Activated CD4-positive, alpha-beta memory T cell treated with anti-CD3 and anti-CD28 coated beads for 36 hours (primary cell): Measurements from ENCODE around the gene DNAH6. TPM values are rescaled to one million over a fixed set of nuclear protein-coding genes. Genes with fewer than 3 reads are reported as not detected.
A peak's percentile ranks its signal among the peaks of the same experiment; 100 is the strongest.

Experiments used
- CTCF ChIA-PET: fragments of 350-600 bp; sonication (Branson Sonifier 250); formaldehyde crosslinking; loops from one replicate; lab custom pipeline; 2021; ENCODE audit warnings: antibody characterized with exemption, inconsistent platforms; lab: Charles Lee
- POLR2A ChIA-PET: fragments of 350-600 bp; sonication (Branson Sonifier 250); formaldehyde crosslinking; loops from one replicate; lab custom pipeline; 2021; ENCODE audit warnings: antibody characterized with exemption; lab: Charles Lee
- DNase-seq: peaks from one replicate; pipeline ENCODE4 v3.0.0-alpha.2; 2020
- H3K27ac Mint-ChIP-seq: one replicate; pipeline ENCODE4 v1.8.0; 2021; ENCODE audit warnings: mixed read lengths
- H3K27me3 Mint-ChIP-seq: one replicate; pipeline ENCODE4 v1.8.0; 2021; ENCODE audit warnings: mixed read lengths
- H3K36me3 Mint-ChIP-seq: one replicate; pipeline ENCODE4 v1.8.0; 2021; ENCODE audit warnings: mixed read lengths
- H3K4me1 Mint-ChIP-seq: one replicate; pipeline ENCODE4 v1.8.0; 2021; ENCODE audit warnings: low read depth, mixed read lengths
- H3K4me3 Mint-ChIP-seq: one replicate; pipeline ENCODE4 v1.8.0; 2021; ENCODE audit warnings: mild to moderate bottlenecking, mixed read lengths
- H3K9me3 Mint-ChIP-seq: one replicate; pipeline ENCODE4 v1.8.0; 2021; ENCODE audit warnings: mixed read lengths
- intact Hi-C: fragments of 100-400 bp; cut with micrococcal nuclease; formaldehyde crosslinking; loops from one replicate; pipeline ENCODE4 v1.15.1; 2023
- total RNA-seq, 2 experiments: library from RNA; stranded (reverse); gene quantifications; one replicate each; pipeline ENCODE4 v1.2.3, GENCODE V29; 2021

Gene DNAH6
- total RNA-seq, 2 experiments from 2014 or later: 0.33 to 0.85 TPM

DNA sequence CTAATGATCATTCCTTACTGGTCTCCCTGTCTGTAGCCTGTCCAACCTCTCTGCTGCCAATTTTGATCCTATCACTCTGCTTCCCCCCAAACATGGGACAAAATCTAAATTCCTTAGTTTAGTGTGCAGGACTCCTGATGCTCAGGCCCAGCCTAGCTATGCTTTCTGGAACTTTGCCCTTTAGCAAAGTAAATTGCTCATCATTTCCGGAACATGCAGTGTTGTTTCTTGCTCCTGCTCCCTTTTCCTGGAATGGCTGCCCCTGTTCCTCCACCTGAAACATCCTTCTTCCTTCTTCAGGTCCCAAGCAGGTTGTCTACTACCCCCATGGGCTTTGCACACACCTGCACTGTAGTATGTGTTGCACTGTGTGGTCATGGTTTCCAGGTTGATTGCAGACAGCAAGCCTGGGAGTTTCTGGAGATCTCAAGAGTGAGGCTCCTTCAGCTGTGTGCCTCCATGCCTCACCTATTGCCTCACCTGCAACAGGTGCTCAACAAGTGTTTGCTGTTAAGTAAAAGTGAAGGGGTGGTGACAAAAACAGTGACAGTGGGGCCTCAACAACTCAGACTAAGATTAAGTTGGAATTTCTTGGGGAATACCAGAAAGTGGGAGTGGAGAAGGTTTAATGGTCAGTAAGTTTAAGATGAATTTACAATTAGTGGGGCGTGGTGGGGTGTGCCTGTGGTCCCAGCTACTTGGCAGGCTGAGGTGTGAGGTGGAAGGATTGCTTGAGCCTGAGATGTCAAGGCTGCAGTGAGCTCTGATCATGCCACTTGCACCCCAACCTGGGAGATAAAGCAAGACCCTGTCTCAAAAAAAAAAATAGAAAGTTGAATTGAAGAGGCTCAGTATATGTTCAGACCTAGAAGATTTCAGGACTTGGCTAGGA lies 120.0 kb downstream of the DNAH6 start:
- intact Hi-C loops: no loop called here
- peaks cover 11% of the 10 kb centered on the region for H3K4me1 Mint-ChIP-seq
- ChIA-PET CTCF (no interaction called here), POLR2A (no interaction called here)
- H3K9me3 Mint-ChIP-seq: no peaks in the 10 kb centered on the region
- H3K27ac Mint-ChIP-seq: no peak overlapping the region
- no peak for DNase-seq
- no peaks in the 10 kb centered on the region for H3K36me3 Mint-ChIP-seq
- no peak overlapping the region for H3K4me3 Mint-ChIP-seq
- H3K27me3 Mint-ChIP-seq: no peaks in the 10 kb centered on the region

DNA sequence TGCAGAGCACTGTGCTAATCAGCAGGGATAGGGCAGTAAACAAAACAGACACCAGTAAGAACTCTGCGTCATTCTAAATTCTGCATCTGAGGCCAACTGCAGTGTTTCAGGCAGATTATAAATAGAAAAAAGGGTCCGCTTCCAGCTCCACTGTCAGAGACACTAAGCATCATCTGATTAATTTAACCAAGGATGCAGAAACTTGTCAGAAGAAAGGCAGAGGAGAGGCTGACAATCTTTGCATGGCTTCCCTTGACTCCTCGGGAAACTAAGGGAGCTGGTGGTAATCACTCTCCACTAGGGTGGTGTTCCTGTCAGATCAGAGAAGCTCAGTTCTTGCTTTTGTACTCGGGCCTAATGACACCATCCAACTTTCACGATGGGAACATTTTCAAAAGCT lies 123.5 kb downstream of the DNAH6 start:
- CTCF ChIA-PET: no interaction called here
- Mint-ChIP-seq H3K36me3 (no peaks in the 10 kb centered on the region), H3K4me3 (no peak overlapping the region), H3K4me1 (peaks cover 2% of the 10 kb centered on the region), H3K27me3 (no peaks in the 10 kb centered on the region), H3K27ac (no peak overlapping the region), H3K9me3 (peaks cover 15% of the 10 kb centered on the region)
- intact Hi-C loops: loop anchor here (2.0 kb wide), 1 partner anchor 243 kb away; no protein-coding TSS in a partner anchor
- DNase-seq: no peak
- POLR2A ChIA-PET: no interaction called here

DNA sequence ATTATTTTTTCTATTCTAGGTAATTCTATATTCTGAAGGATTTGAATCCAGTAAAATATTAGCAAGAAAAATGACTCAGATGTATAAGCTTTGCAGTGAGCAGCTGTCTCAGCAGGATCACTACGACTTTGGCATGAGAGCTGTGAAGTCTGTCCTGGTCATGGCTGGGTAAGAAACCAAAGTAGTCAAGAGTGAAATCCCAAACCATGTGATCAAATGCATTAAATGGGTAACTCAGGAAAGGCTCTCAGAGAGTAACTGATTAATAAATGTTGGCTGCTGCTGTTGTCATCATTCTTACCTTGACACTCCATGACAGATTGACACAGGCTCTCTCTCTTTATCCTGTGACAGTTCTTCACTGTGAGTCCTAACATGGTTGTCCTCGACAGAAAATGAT lies 124.1 kb downstream of the DNAH6 start:
- DNase-seq: no peak
- CTCF ChIA-PET: no interaction called here
- POLR2A ChIA-PET: no interaction called here
- intact Hi-C loops: no loop called here
- Mint-ChIP-seq H3K27me3 (no peaks in the 10 kb centered on the region), H3K4me1 (peaks cover 2% of the 10 kb centered on the region), H3K9me3 (peaks cover 15% of the 10 kb centered on the region), H3K36me3 (no peaks in the 10 kb centered on the region), H3K27ac (no peak overlapping the region), H3K4me3 (no peak overlapping the region)

DNA sequence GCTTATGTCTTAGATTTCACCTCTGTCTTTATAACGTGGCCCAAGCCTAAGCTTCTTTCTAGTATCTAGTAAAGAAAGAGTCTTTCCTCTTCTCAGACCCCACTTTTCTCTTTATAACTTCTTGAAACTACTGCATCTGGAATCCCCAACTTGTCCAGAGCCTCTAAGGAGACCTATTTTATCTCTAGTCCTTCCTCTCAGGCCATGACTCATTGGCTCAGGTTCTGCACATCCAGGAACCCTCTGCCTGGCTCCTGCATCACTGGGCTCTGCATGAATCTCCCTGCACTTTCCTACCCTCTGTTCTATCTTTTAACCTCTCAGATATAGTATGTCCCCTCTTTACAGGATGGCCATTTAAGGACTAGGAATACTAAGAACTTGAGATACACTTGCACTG lies 124.7 kb downstream of the DNAH6 start:
- peaks cover 19% of the 10 kb centered on the region for H3K9me3 Mint-ChIP-seq
- ChIA-PET POLR2A (no interaction called here), CTCF (no interaction called here)
- no peak for DNase-seq
- H3K4me1 Mint-ChIP-seq: peaks cover 4% of the 10 kb centered on the region
- H3K27me3 Mint-ChIP-seq: no peaks in the 10 kb centered on the region
- intact Hi-C loops: no loop called here
- H3K4me3 Mint-ChIP-seq: no peak overlapping the region
- no peaks in the 10 kb centered on the region for H3K36me3 Mint-ChIP-seq
- H3K27ac Mint-ChIP-seq: no peak overlapping the region

DNA sequence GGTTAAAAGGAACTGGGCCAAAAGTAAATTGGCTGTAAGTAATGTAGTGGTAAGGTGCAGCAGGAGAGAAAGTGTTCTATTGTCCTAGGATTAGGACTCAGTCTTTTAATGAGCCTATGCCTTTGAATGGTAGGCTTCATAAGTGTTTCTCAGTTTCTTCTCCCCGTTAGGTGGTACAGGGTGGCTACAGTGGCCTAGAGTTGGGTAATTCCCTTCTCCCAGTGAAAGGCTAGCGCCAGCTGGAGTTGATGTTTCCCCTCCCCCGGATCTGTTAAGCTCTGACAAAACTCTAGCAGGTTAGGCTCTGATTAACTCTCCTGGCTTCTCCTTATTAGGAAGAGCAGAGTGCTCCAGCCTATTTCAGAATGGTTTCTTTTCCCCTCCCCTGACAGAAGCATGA lies 127.7 kb downstream of the DNAH6 start:
- intact Hi-C loops: no loop called here
- H3K36me3 Mint-ChIP-seq: no peaks in the 10 kb centered on the region
- peaks cover 19% of the 10 kb centered on the region for H3K9me3 Mint-ChIP-seq
- H3K4me3 Mint-ChIP-seq: no peak overlapping the region
- no peak overlapping the region for H3K27ac Mint-ChIP-seq
- H3K4me1 Mint-ChIP-seq: peaks cover 15% of the 10 kb centered on the region
- no peaks in the 10 kb centered on the region for H3K27me3 Mint-ChIP-seq
- ChIA-PET POLR2A (interaction anchor here (0.7 kb wide), 1 partner anchor 39 kb away, joined by 3 read pairs; no protein-coding TSS in a partner anchor), CTCF (no interaction called here)
- DNase-seq: no peak

DNA sequence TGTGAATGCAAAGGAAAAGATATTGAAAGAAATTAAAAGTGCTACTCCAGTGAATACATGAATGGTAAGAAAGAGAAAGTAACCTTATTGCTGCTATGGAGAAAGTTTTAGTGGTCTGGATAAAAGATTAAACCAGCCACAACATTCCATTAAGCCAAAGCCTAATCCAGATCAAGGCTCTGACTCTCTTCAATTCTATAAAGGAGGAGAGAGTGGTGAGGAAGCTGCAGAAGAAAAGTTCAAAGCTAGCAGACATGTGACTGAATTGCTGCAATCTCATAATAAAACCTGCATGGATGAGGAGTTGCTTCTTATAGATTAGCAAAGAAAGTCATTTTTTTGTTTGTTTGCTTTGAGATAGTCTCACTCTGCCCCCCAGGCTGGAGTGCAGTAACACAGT lies 130.2 kb downstream of the DNAH6 start:
- no peak for DNase-seq
- H3K27ac Mint-ChIP-seq: no peak overlapping the region
- peaks cover 19% of the 10 kb centered on the region for H3K9me3 Mint-ChIP-seq
- POLR2A ChIA-PET: no interaction called here
- no peak overlapping the region for H3K4me3 Mint-ChIP-seq
- intact Hi-C loops: no loop called here
- H3K36me3 Mint-ChIP-seq: no peaks in the 10 kb centered on the region
- CTCF ChIA-PET: no interaction called here
- peaks cover 38% of the 10 kb centered on the region for H3K4me1 Mint-ChIP-seq
- H3K27me3 Mint-ChIP-seq: no peaks in the 10 kb centered on the region

DNA sequence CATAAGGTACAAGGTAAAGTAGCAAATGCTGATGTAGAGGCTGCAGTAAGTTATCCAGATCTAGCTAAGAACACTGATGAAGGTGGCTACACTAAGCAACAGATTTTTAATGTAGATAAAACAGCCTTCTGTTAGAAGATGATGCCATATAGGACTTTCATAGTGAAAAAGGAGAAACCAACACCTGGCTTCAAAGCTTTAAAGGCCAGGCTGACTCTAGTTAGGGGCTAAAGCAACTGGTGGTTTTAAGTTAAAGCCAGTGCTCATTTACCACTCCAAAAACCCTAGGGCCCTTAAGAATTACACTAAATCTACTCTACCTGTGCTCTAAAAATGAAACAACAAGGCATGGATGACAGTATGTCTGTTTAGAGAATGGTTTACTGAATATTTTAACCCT lies 131.0 kb downstream of the DNAH6 start:
- H3K4me1 Mint-ChIP-seq: peaks cover 38% of the 10 kb centered on the region
- peaks cover 19% of the 10 kb centered on the region for H3K9me3 Mint-ChIP-seq
- no peak overlapping the region for H3K27ac Mint-ChIP-seq
- POLR2A ChIA-PET: no interaction called here
- intact Hi-C loops: no loop called here
- CTCF ChIA-PET: no interaction called here
- H3K27me3 Mint-ChIP-seq: no peaks in the 10 kb centered on the region
- no peak for DNase-seq
- H3K4me3 Mint-ChIP-seq: no peak overlapping the region
- H3K36me3 Mint-ChIP-seq: no peaks in the 10 kb centered on the region

DNA sequence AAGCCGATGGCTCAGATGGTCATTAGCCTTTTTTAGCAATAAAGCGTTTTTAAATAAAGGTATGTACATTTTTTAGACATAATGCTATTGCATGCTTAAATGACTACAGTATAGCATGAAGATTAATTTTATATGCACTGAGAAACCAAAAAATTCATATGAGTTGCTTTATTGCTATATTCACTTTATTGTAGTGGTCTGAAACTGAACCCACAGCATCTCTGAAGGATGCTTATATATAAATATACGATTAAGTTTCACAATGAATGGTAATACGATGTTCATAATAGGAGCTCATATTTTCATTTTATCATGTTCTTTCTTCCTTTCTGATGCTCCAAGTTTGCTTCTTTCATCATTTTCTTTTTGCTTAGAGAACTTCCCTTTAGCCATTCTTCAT lies 132.8 kb downstream of the DNAH6 start:
- Mint-ChIP-seq H3K36me3 (no peaks in the 10 kb centered on the region), H3K9me3 (peaks cover 6% of the 10 kb centered on the region), H3K4me1 (peaks cover 54% of the 10 kb centered on the region), H3K27ac (no peak overlapping the region), H3K4me3 (no peak overlapping the region), H3K27me3 (no peaks in the 10 kb centered on the region)
- no peak for DNase-seq
- intact Hi-C loops: no loop called here
- ChIA-PET CTCF (interaction anchor here (1.6 kb wide), 1 partner anchor 276 kb away, joined by 5 read pairs; no protein-coding TSS in a partner anchor), POLR2A (interaction anchor here (0.6 kb wide), 1 partner anchor 169 kb away, joined by 6 read pairs; no protein-coding TSS in a partner anchor)

DNA sequence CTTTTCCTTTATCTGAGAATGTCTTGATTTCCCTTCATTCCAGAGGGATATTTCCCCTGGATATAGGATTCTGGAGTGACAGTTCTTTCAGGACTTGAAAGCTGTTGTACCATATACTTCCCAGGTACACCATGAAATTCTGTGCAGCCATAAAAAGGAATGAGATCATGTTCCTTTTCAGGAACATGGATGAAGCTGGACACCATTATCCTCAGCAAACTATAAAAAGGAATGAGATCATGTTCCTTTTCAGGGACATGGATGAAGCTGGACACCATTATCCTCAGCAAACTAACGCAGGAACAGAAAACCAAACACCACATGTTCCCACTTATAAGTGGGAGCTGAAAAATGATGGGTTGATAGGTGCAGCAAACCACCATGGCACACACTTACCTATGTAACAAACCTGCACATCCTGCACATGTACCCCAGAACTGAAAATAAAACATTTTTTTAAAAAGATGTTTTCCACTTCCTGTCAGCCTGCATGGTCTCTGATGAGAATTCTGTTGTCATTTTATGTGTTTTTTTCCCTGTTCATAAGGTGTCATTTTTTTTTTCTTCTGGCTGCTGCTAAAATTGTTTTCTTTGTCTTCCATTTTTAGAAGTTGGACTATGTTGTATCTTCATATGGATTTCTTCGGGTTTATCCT lies 133.3 kb downstream of the DNAH6 start:
- intact Hi-C loops: loop anchor here (5.0 kb wide), 3 partner anchors 43 to 278 kb away; no protein-coding TSS in a partner anchor
- POLR2A ChIA-PET: no interaction called here
- Mint-ChIP-seq H3K36me3 (no peaks in the 10 kb centered on the region), H3K9me3 (peaks cover 5% of the 10 kb centered on the region), H3K27ac (peak overlapping the region; percentile 7), H3K4me3 (no peak overlapping the region), H3K27me3 (no peaks in the 10 kb centered on the region), H3K4me1 (peaks cover 59% of the 10 kb centered on the region)
- DNase-seq: no peak
- CTCF ChIA-PET: interaction anchor here (1.6 kb wide), 1 partner anchor 276 kb away, joined by 5 read pairs; no protein-coding TSS in a partner anchor

DNA sequence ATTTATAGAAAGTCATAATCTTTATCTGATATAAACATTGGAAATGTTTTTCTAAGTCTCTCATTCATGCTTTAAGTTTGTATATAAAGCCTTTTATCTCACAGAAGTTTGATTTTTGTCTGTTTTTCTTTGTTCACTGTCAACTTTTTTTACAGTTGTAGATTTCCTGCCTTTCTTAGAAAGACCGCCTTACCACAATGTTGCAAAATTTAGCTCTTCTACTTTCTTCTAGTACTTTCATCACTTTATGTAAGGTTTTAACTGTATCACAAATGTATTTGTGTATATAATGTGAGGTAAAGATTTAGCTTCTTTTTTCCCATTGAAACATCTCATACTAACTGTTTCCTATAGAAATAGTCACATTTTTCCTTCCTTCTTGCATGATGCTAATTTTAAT lies 136.1 kb downstream of the DNAH6 start:
- Mint-ChIP-seq H3K9me3 (no peaks in the 10 kb centered on the region), H3K27me3 (no peaks in the 10 kb centered on the region), H3K27ac (no peak overlapping the region), H3K36me3 (no peaks in the 10 kb centered on the region), H3K4me3 (no peak overlapping the region), H3K4me1 (peaks cover 57% of the 10 kb centered on the region)
- POLR2A ChIA-PET: no interaction called here
- intact Hi-C loops: loop anchor here (5.0 kb wide), 3 partner anchors 40 to 275 kb away; no protein-coding TSS in a partner anchor
- no peak for DNase-seq
- CTCF ChIA-PET: interaction anchor here (1.0 kb wide), 1 partner anchor 273 kb away, joined by 6 read pairs; no protein-coding TSS in a partner anchor

DNA sequence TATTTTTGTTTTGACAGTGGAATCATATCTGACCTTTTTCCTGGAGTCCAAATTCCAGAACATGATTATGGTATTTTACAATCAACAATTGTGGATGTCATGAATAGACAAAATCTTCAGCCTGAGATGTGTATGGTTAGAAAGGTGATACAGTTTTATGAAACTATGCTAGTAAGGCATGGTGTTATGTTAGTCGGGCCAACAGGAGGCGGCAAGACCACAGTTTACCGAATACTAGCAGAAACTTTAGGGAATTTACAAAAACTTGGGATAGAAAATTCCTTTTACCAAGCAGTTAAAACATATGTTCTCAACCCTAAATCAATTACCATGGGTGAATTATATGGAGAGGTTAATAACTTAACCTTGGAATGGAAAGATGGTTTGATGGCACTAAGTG lies 137.0 kb downstream of the DNAH6 start:
- H3K27ac Mint-ChIP-seq: no peak overlapping the region
- peaks cover 54% of the 10 kb centered on the region for H3K4me1 Mint-ChIP-seq
- intact Hi-C loops: loop anchor here (5.0 kb wide), 3 partner anchors 39 to 274 kb away; no protein-coding TSS in a partner anchor
- CTCF ChIA-PET: no interaction called here
- no peaks in the 10 kb centered on the region for H3K9me3 Mint-ChIP-seq
- POLR2A ChIA-PET: no interaction called here
- no peak for DNase-seq
- no peaks in the 10 kb centered on the region for H3K36me3 Mint-ChIP-seq
- no peaks in the 10 kb centered on the region for H3K27me3 Mint-ChIP-seq
- H3K4me3 Mint-ChIP-seq: no peak overlapping the region

DNA sequence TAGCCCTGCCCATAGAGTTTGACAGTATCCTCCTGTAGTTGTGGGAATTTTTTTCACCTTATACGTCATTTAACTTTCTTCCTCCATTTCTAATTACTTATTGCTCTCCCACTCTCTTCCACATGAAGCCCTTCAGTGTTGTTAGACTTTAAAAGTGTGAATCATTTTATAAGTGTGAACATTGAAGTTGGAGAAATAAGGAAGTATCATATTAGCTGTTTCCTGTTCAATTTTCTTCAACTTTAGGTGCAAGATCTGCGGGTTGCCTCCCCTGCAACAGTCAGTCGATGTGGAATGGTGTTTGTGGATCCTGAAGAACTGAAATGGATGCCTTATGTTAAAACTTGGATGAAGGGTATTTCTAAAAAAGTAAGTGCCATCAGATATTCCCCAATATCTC lies 138.1 kb downstream of the DNAH6 start:
- H3K4me1 Mint-ChIP-seq: peaks cover 50% of the 10 kb centered on the region
- no peak overlapping the region for H3K27ac Mint-ChIP-seq
- CTCF ChIA-PET: no interaction called here
- no peaks in the 10 kb centered on the region for H3K36me3 Mint-ChIP-seq
- POLR2A ChIA-PET: no interaction called here
- H3K4me3 Mint-ChIP-seq: no peak overlapping the region
- no peaks in the 10 kb centered on the region for H3K9me3 Mint-ChIP-seq
- intact Hi-C loops: loop anchor here (5.0 kb wide), 3 partner anchors 38 to 273 kb away; no protein-coding TSS in a partner anchor
- H3K27me3 Mint-ChIP-seq: no peaks in the 10 kb centered on the region
- no peak for DNase-seq
